NB4 (cell line): ENCODE data around the gene PPP1R3F.

ENCODE experiments used
- DNase-seq: peaks from one replicate; pipeline ENCODE4 v3.0.0; 2010; ENCODE audit warnings: low read depth
- H3K4me3 ChIP-seq: one replicate; pipeline ENCODE4 v1.5.1; 2011; ENCODE audit warnings: mild to moderate bottlenecking, low read depth, low read length, moderate library complexity
- CTCF ChIP-seq: IDR thresholded peaks from one replicate; pipeline ENCODE4 v1.5.1; 2012; ENCODE audit warnings: low read depth, low read length
- MAX ChIP-seq: IDR thresholded peaks from 2 replicates; pipeline ENCODE4 v1.6.1; 2011; ENCODE audit warnings: low read depth, low read length
- MYC ChIP-seq: IDR thresholded peaks from 2 replicates; pipeline ENCODE4 v1.6.1; 2011; ENCODE audit warnings: low read depth, low read length
- POLR2A ChIP-seq: IDR thresholded peaks from 2 replicates; pipeline ENCODE4 v1.6.1; 2011; ENCODE audit warnings: mild to moderate bottlenecking; ENCODE audit not compliant: insufficient read length; ENCODE audit errors: extremely low read depth

Gene PPP1R3F

GRCh38 chrX:49269767-49270248 is at the start of gene PPP1R3F:
TSS of gene PPP1R3F (plus strand) at chrX:49269793. CDS start at chrX:49269870, 77 bp downstream.
- peak within 1 kb of the TSS; percentile 76 for H3K4me3 ChIP-seq
- no peak for TF ChIP-seq MAX
- peak; percentile 51 for TF ChIP-seq POLR2A
- no peak for DNase-seq

GRCh38 chrX:49220100-49220499 is 49.5 kb upstream of the PPP1R3F start:
- no peak overlapping the region for H3K4me3 ChIP-seq
- no peak for DNase-seq
- TF ChIP-seq CTCF (no peak), POLR2A (no peak), MYC (no peak), MAX (no peak)

- TF ChIP-seq MAX (no peak), POLR2A (no peak), MYC (no peak), CTCF (no peak)
- DNase-seq: no peak
- H3K4me3 ChIP-seq: no peak overlapping the region
Measured at GRCh38 chrX:49221868-49222267, 47.7 kb upstream of the PPP1R3F start.

GRCh38 chrX:49225858-49226257 is 43.7 kb upstream of the PPP1R3F start:
- TF ChIP-seq MYC (no peak), POLR2A (no peak), CTCF (no peak), MAX (no peak)
- H3K4me3 ChIP-seq: no peak overlapping the region
- DNase-seq: no peak

GRCh38 chrX:49226946-49227345 is 42.6 kb upstream of the PPP1R3F start:
- TF ChIP-seq MYC (no peak), MAX (no peak), CTCF (no peak), POLR2A (no peak)
- H3K4me3 ChIP-seq: no peak overlapping the region
- no peak for DNase-seq

GRCh38 chrX:49227726-49228125 is 41.9 kb upstream of the PPP1R3F start:
- H3K4me3 ChIP-seq: no peak overlapping the region
- TF ChIP-seq MAX: no peak
- no peak for TF ChIP-seq CTCF
- TF ChIP-seq POLR2A: no peak
- TF ChIP-seq MYC: no peak
- DNase-seq: no peak
